PC-9 (cell line): Measurements from ENCODE around the gene FAM174B.

Experiments
- CTCF ChIP-seq: fragments of 200-600 bp; sonication (generic); conservative IDR thresholded peaks from 2 replicates; pipeline ENCODE4 v1.6.1; 2017; ENCODE audit warnings: mixed run types, antibody characterized with exemption, mild to moderate bottlenecking, moderate library complexity
- EZH2 ChIP-seq: fragments of 200-600 bp; sonication (generic); IDR thresholded peaks from 2 replicates; pipeline ENCODE4 v1.8.0; 2017; ENCODE audit warnings: antibody characterized with exemption, low read depth

- no peak for TF ChIP-seq CTCF
- TF ChIP-seq EZH2 = no peak
Observed at GRCh38 chr15:92676561-92676960, 21.0 kb upstream of the FAM174B start.
